ENCODE data around the gene PAIP2.
A peak's percentile ranks its signal among the peaks of the same experiment; 100 is the strongest.
"Not testable (repeated sequence)": the region's sequence is repeated elsewhere in the genome, so short reads cannot be mapped to it uniquely, and the experiment has no call there.

The PAIP2 gene

DNA sequence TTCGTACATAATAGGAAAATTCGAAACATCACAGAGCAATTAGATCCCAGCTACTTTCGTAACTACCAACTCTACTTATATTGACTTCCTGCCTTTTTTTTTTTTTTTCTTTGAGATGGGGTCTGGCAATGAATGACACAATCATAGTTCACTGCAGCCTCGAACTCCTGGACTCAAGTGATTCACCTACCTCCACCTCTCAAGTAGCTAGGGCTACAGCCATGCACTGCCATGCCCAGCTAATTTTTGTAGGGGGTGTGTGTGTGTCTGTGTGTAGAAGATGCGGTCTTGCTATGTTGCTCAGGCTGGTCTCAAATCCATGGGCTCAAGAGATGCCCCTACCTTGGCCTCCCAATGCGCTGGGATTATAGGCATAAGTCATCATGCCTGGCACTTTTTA is 5.8 kb upstream of the PAIP2 start:
- no peak for DNase-seq (ENCODE audit: low read depth)
- no peak for TF ChIP-seq CTCF (conservative IDR thresholded peaks at IDR 0.05; ENCODE audit: low read length)
- no peak overlapping the region for H3K4me3 ChIP-seq (ENCODE audit: low read length)

DNA sequence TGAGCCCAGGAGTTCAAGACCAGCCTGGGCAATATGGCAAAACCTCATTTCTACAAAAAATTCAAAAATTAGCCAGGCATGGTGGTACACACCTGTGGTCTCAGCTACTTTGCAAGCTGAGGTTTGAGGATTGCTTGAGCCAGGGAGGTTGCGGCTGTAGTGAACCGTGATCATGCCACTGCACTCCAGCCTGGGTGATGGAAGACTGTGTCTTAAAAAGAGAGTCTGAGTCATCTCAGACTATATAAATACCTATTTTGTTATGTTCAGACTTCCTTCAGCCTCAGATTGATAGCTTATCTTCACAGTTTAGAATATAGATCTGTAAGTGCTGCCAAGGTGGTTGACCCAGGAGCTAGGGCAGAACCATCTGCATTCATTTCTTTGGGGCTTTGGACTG is 1.6 kb upstream of the PAIP2 start:
- no peak for DNase-seq (ENCODE audit: low read depth)
- no peak for TF ChIP-seq CTCF (conservative IDR thresholded peaks at IDR 0.05; ENCODE audit: low read length)
- no peak overlapping the region for H3K4me3 ChIP-seq (ENCODE audit: low read length)

- TF ChIP-seq CTCF (conservative IDR thresholded peaks at IDR 0.05; ENCODE audit: low read length) = no peak
- no peak for DNase-seq (ENCODE audit: low read depth)
- peak overlapping the region; percentile 100 for H3K4me3 ChIP-seq (ENCODE audit: low read length)
These were observed 416 bp upstream of the PAIP2 start for GRCh38 chr5:139341187-139341688.

DNA sequence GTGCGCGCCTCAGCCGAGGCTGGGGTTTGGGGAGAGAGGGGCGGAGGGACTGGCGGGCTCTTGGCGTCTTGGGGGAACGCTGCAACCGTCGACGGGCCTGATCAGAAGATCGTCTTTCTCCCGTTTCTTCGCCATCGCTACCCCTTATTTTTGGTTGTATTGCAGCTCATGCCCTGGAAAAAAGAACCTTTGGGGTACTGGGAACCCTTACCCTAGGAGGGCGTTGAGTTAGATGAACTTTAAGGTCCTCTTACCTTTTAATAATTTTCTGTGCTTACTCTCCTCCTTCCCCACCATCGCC is 719 bp downstream of the PAIP2 start:
- H3K4me3 ChIP-seq (ENCODE audit: low read length) = peak overlapping the region; percentile 100
- TF ChIP-seq CTCF (conservative IDR thresholded peaks at IDR 0.05; ENCODE audit: low read length) = no peak
- no peak for DNase-seq (ENCODE audit: low read depth)

DNA sequence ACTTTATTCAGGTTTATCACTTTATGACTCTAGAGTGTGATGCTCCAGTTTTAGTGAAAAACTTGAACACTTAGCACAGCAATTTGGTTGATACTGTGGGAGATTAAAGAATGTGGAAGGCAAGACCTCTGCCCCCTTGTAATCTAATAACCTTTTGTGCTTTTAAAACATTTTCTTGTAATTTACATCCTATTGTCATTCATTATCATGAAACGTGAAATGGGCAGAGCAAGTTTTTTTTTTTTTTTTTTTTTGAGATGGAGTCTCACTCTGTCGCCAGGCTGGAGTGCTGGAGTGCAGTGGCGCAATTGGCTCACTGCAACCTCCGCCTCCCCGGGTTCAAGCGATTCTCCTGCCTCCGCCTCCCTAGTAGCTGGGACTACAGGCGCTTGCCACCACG is 1.8 kb downstream of the PAIP2 start:
- H3K4me3 ChIP-seq (ENCODE audit: low read length) = peak overlapping the region; percentile 100
- DNase-seq (ENCODE audit: low read depth) = no peak
- no peak for TF ChIP-seq CTCF (conservative IDR thresholded peaks at IDR 0.05; ENCODE audit: low read length)

DNA sequence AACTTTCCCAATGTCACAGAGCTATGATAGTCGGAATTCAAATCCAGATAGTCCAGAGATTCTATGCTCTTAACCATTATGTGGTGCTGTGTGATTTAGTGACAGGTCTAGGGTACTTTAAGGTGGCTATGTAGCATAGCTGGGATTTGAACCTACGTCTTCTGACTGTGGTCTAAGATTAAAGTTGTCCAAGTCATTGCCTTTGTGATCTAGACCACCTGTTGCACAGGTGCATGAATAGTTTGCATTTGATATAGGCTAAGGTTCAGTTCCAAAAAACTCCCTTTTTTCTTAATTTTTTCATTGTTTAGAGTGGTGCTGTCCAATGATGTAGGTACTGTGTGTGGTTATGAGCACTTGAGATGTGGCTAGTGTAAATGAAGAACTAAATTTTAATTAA is 2.5 kb downstream of the PAIP2 start:
- no peak for TF ChIP-seq CTCF (conservative IDR thresholded peaks at IDR 0.05; ENCODE audit: low read length)
- DNase-seq (ENCODE audit: low read depth) = no peak
- no peak overlapping the region for H3K4me3 ChIP-seq (ENCODE audit: low read length)

- DNase-seq (ENCODE audit: low read depth); H3K4me3 ChIP-seq (ENCODE audit: low read length): not testable (repeated sequence)
These were observed 3.8 kb downstream of the PAIP2 start for GRCh38 chr5:139345442-139345841.

GRCh38 chr5:139347863-139348262 is 6.2 kb downstream of the PAIP2 start:
- DNase-seq (ENCODE audit: low read depth); H3K4me3 ChIP-seq (ENCODE audit: low read length): not testable (repeated sequence)

All from AG10803 (cell line).